M059J (cell line): ENCODE results near the gene CKAP4. TPM values are rescaled to one million over a fixed set of nuclear protein-coding genes. Genes with fewer than 3 reads are reported as not detected.

Experiments
- DNase-seq: peaks from one replicate; pipeline ENCODE4 v3.0.0-alpha.2; 2012; ENCODE audit warnings: low read depth
- total RNA-seq: library from RNA; depleted of rRNA; stranded (reverse); fragments of >200 nt; shearing (Covaris generic); gene quantifications from 2 replicates; pipeline ENCODE4 v1.2.3, GENCODE V29; 2014; rRNA removed

CKAP4 gene, protein sequence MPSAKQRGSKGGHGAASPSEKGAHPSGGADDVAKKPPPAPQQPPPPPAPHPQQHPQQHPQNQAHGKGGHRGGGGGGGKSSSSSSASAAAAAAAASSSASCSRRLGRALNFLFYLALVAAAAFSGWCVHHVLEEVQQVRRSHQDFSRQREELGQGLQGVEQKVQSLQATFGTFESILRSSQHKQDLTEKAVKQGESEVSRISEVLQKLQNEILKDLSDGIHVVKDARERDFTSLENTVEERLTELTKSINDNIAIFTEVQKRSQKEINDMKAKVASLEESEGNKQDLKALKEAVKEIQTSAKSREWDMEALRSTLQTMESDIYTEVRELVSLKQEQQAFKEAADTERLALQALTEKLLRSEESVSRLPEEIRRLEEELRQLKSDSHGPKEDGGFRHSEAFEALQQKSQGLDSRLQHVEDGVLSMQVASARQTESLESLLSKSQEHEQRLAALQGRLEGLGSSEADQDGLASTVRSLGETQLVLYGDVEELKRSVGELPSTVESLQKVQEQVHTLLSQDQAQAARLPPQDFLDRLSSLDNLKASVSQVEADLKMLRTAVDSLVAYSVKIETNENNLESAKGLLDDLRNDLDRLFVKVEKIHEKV
- 179 and 286 TPM in 2 replicates for total RNA-seq

DNA sequence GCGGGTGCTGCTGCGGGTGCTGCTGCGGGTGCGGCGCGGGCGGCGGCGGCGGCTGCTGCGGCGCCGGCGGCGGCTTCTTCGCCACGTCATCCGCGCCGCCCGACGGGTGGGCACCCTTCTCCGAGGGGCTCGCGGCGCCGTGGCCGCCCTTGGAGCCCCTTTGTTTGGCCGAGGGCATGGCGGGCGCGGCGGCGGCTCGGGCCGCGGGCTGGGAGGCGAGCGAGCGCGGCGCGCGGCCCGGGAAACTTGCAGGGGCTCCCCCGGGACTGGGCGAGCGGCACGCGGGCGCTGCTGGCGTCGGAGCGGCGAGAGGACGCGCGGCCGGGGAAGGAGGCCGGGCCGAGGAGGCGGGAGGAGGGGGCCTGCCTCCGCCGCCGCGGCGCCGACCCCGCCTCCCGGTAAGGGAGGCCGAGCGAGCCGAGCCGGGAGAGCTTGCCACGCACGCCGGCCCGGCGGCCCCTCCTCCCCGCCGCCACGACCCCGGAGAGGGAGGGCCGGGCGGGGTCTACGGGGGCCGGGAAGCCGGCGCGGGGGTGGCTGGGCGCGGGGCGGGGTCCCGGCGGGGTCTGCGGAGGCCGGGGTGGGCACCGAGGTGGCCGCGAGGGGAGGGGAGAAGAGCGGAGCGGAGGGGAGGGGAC, at the start of gene CKAP4:
TSS of gene CKAP4 (minus strand) at position 347 of the 638 bp plus-strand sequence. CDS start at position 178, 169 bp downstream.
- peak; percentile 72 for DNase-seq

DNA sequence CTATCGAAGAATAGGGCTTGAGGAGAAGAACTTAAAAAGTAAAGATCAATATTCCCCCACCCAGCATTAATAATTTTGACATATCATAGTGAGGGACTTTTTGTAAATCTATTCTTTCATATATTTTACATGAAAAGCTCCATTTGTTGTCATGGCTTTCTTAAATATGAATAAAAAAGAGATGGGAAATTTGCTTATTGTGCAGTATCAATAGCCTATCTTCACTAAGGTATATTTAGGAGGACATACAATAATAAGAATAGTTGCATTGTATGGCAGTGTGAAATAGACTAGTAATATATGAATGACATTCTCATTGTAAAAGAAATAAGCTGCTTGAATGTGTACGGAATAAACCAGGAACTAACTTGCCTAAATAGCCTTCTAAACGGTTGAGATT, 49.3 kb upstream of the CKAP4 start:
- no peak for DNase-seq

DNA sequence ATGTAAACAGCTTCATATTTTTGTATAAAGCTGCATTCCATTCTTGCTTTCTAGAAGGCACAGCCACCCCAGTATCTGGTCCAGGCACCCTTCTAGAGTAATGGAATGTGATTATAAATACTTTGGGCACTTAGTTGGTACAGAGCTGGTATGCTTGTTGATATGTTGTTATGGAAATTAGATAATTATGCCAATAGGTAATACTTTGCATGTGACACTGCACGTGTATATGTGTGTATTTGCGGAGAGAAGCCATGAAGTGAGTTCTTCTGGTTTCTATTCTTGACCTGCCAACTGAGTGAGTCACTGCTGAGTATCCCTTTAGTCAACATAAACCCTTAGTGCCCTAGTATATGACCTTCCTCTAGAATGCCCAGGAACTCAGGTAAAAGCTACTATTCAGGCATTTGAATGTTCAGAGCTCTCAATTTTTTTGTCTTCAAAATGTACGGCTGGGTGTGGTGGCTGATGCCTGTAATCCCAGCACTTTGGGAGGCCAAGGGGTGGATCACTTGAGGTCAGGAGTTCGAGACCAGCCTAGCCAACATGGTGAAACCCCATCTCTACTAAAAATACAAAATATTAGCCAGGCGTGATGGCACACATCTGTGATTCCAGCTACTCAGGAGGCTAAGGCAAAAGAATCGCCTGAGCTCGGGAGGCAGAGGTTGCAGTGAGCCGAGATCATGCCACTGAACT, 48.5 kb upstream of the CKAP4 start:
- DNase-seq, result peak; percentile 95

DNA sequence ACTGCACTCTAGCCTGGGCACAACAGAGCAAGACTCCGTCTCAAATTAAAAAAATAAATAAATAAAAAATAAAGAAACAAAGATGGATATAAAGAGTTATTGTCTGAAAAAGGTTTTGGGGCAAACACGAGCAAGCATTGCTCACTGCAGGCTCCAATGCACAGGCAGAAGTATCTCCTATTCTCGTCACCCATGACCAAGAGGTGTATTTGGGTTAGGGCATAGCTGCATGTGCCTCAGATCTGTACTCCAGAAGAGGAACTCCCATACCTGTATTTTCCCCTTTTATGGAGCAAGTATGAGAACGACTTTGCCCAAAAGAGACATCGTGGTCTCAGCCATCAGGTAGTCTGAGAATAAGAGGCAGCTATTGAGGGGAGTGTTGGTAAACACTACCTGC, 44.5 kb upstream of the CKAP4 start:
- DNase-seq, result no peak

DNA sequence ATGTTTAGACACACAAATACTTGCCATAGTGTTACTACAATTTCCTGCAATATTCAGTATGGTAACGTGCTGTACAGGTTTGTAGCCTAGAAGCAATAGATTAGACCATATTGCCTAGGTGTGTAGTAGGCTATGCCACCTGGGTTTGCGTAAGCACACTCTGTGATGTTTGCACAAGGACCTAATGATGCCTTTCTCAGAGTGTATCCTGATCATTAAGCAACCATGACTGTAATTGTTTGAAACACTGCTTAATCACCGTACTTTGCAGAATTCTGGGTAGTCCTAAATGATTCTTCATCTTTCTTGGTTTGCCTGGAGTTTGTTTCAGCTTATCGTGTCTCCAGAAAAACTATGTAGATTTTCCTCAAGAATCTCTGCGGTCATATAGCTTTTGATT, 43.5 kb upstream of the CKAP4 start:
- no peak for DNase-seq

DNA sequence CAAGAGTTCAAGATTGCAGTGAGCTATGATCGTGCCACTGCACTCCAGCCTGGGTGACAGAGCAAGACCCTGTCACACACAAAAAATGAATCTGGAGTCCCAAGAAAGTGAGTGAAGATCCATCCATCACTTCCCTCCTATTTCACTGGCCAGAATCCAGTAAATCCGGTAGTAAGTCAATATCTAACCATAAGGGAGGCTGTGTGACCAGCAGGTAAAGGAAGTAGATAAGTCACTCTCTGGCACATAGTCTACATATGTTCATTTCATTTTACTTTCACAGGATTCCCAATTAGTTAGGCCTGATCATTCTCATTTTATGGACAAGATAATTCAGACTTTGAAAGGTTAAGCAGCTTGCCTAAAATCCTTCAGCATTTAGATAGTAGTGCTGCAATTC, 42.8 kb upstream of the CKAP4 start:
- DNase-seq, result no peak

DNA sequence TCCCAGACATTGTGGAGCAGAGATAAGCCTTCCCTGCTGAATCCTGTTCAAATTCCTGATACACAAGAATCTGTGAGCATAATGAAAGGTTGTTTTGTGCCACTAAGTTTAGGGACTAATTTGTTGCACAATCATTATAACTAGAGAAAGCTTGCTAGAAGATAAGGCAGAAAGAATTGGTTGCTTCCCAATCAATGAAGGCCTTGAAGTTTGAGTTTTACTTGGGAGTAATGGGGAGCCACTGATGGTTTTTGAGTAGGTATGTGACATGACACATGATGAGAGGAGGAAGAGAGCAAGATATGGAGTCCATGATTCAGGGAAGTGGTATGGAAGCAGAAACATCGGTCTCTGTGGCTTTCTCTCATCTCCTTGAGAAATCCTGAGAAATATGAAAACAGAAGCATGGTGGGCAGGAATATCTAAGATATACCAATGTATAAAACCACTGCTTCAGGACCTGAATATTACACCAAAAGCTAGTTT, 41.4 kb upstream of the CKAP4 start:
- DNase-seq, result peak; percentile 21

DNA sequence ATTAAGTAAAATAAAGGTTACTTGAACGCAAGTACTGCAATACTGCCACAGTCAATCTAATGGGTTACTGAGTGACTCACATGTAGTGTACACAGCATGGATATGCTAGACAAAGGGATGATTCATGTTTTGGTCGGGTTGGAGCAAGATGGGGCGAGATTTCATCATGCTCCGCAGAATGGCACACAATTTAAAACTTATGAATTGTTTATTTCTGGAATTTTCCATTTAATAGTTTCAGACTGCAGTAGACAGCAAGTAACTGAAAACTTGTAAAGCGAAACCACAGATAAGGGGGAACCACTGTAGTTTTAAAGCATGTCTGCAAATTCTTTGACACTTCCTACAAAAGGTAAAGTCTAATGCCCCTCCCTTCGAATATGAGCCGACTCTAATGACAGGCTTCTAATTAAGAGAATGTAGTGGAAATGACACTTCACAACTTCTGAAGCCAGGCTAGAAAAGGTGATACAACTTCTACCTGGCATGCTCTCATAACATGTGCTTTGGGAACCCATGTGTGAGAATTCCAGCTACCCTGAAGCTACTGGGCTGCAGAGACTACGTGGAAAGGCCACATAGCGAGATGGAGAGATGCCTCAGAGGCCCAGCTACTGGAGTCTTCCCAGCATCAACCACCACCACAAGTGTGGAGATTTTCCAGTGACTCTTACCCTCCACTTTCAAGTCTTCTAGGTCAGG, 40.8 kb upstream of the CKAP4 start:
- DNase-seq, result peak; percentile 91

DNA sequence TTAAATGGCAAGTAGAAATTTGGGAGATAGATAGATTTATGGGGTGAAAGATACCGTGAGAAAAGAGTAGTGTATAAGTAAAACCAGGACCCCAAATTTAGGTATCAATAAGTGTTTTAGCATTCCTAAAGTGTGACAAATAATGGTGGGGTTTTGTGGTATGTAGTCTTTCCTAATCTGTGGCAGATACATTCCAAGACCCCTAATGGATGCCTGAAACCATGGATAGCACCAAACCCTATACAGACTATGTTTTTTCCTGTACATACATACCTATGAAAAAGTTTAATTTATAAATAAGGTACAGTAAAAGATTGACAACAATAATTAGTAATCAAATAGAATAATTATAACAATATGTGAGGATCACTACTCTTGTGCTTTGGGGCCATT, 40.3 kb upstream of the CKAP4 start:
- no peak for DNase-seq

DNA sequence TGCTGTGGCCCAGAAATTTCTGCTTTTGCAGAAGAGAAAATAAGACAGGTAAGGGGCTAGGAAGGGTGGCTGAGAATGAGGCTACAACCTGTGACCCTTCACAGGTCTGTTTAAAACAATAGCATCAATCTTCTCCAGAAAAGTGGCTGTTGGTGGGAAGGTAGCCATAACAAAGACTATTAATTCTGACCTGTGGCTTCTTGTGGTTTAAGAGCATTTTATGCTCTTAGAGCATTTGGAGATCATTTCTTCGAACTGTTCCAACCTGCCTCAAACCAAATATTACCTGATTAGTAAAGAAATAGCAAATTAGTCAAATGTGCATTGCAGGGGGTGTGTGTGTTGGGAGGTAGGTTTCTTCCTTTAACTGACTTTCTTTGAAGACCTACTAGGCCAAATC, 39.5 kb upstream of the CKAP4 start:
- DNase-seq, result peak; percentile 71

DNA sequence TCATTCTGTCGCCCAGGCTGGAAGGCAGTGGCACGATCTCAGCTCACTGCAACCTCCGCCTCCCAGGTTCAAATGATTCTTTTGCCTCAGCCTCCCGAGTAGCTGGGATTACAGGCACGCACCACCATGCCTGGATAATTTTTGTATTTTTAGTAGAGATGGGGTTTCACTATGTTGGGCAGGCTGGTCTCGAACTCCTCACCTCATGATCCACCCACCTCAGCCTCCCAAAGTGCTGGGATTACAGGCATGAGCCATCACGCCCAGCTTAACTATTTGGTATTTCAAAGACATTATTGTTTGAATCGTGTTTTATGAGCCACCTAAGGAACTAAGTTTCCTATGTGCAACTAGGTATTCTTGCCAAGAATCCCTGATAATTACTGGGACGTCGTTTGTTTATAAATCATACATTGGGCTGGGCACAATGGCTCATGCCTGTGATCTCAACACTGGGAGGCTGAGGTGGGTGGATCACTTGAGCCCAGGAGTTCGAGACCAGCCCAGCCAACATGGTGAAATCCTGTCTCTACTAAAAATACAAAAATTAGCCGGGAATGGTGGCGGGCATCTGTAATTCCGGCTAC, 38.8 kb upstream of the CKAP4 start:
- peak; percentile 70 for DNase-seq

DNA sequence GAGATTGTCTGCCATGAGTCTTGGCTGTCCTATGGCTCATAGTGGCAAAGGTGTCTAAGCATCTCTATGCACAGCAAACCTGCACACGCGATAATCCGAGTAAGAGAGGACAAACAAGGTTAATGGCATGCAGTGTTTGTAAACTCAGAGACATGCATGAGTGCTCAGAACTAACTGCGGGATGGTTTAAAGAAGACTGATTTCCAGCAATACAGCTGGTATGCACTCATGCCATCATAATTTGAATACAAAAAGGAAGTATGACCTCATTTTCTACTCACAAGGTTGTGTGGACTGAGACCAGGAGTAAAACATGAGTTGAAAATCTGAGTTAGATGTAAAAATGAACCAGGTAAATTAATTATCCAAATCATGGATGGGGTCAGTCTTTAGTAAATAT, 38.2 kb upstream of the CKAP4 start:
- peak; percentile 27 for DNase-seq

DNA sequence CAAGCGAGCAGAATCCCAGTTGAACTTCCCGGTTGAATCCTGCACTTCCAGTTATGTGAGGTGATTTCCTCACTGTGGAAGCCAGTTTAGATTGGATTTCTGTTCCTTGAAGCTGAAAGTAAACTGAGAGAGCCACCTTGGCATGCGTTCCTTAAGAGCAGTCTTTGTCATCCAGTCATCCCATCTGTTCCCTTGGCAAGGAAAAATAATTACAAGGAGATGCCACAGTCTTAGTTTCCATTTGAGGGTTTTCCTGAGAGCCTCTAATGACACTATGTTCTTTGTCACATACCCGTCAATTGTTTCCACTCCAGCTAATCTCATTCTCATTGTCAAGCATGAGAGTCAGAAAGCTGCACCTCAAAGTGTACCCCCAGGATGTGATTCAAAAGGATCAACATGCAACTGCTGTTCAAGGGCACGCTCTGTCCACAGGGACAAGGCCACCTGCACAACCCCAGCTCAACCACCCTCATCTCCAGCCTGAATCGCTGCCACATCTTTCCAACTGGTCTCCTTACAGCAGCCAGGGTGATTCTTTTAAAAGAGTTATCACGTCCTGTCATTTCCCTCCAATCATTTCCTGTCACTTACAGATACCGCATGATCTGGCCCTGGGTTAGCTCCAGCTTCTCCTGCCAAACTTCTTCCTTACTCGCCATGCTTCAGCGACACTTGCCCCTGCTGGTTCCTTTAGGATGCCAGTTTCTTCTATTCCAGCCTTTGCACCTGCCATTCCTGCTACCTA, 36.7 kb upstream of the CKAP4 start:
- DNase-seq, result peak; percentile 9

DNA sequence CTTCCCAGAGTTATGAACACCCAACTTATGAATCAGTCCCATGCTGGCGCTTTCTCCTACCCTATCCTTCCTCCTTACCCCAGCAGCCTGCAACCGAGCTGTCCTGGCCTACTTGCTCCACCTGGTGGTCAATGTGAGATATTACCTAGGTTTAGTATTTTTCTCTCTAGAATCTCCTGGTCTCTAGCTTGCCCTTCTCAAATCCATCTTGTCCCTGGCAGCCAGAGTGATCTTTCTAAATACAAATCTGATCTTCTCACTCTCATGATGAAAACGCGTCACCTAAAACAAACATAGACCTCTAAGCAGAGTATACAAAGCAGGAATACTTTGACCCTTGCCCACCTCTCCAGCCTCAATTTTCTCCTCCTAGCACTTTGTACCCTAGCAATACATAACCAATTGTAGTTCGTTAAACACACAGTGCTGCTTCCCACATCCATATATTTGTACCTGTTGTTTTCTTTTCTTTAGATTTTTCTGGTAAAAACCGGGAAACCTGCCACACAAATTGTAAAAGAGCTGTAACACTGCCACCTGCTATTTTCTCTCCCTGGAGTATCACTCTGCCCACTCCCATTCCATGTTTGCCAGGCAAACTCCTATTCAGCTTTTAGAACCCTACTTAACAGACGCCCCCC, 34.8 kb upstream of the CKAP4 start:
- DNase-seq, result peak; percentile 47

DNA sequence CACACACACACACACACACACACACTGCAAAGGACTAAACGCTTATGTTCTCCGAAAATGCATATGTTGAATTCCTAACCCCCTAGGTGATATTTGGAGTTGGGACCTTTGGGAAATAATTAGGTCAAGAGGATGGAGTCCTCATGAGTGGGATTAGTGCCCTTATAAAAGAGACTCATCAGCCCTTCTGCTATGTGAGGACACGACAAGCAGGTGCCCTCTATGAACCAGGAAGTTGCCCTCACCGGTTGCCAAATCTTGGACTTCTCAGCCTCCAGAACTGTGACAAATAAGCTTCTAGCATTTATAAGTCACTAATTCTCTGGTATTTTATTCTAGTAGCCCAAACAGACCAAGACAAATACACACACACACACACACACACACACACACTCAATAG, 34.0 kb upstream of the CKAP4 start:
- DNase-seq, result no peak

DNA sequence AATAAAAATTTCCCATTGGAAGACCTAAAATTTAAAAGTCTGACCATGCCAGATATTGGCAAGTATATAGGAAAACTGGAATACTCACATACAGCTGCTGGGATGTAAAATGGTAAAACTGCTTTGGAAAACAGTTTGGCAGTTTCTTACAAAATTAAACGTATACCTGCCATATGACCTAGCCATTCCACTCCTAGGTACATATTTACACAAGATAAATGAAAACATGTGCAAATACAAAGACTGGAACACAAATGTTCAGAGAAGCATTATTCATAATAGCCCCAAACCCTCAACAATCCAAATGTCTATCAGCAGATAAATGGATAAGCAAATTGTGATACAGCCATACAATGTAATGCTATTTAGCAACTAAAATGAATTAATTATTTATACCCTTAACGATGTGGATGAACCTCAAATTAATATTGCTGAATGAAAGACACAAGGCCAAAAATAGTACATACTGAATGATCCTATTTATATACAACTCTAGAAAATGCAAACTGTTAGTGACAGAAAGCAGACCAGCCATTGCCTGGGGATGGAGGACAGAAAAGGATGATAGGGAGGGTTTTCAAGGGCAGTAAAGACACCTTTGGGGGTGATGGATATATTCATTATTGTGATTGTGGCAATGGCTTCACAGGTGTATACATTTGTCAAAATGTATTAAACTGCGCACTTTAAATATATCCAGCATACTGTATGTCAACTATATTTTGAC, 33.4 kb upstream of the CKAP4 start:
- DNase-seq, result no peak

DNA sequence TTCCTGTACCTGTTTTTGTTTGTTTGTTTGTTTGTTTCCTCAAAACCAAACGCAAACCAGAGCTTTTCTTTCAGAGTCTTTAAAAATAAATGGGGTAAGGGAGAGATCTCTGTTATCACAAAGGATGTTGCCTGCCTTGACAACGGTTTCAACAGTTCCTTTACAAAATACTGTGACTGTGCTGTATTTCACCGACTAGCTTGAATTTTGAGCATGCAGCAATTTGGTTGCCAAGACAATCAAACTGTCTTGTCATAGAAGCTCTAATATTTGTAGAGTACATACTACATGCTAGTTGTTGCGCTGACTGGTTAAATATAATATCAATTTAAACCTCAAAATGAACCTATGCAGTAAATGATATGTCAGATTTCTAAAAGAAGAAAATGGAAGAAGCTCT, 32.3 kb upstream of the CKAP4 start:
- DNase-seq, result no peak

DNA sequence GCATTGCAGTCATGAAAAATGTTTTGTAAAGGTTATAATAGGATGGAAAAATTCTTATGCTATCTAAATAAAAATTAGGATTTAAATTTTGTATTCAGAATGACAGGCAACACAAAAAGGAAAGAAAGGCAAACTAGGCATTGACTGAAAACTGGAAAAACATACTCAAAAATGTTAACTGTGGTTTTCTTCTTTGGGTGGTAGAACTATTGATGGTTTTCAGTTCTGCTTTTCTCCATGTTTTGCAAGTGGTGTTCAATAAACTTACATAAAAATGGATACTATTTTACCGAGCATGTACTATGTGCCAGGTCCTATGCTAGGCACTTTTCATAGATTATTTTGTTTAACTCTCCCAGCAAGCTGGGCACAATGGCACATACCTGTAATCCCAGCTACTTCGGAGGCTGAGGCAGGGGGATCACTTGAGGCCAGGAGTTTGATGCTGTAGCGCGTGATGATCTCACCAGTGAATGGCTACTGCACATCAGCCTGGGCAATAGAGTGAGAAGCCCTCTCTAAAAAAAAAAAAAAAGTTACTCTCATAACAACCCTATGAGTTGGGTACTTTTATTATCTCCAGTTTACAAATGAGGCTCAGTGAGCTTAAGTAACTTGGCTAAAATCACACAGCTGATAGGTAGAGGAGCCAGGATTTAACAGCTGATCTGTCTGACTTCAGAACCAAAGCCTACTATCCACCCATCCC, 28.4 kb upstream of the CKAP4 start:
- DNase-seq, result no peak

DNA sequence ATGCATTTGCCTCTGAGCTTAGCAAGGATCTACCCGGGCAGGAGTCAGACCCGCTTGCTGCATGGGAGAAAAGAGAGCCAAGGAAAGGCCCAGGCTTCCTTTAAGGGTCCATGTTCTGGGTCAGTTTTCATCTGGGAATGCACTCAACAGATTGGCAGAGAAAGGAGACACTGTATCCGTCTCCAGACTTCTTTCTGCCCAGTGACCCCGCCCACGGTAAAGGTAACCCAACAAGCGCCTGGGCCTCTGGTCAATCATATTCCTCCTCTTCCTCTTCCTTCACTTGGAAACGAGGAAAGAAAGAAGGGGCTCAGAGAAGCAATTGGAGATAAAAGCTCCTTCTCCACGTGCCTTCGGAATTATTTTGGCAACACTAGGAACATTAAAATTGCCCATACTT, 27.6 kb upstream of the CKAP4 start:
- DNase-seq, result no peak
